Measurements from ENCODE around the gene RTN4R. TPM values are rescaled to one million over a fixed set of nuclear protein-coding genes. Genes with fewer than 3 reads are reported as not detected.

Gene RTN4R
- total and polyA plus RNA-seq, 2 of the 4 experiments (the other 2 are of a cell fraction), result 0.18 to 0.94 TPM

DNA sequence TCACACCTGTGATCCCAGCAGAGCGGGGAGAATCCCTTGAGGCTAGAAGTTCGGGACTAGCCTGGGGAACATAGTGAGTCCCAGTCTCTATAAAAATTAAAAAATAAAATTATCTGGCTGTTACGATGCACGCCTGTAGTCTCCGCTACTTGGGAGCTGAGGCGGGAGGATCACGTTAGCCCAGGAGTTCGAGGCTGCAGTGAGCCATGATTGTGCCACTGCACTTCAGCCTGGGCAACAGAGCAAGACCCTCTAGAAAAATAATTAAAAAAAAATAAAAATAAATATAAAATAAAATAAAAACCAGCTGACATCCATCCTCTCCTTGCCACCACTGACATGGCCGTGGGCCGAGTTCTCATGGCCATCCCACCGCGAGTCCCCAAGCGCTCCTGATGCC is 7.7 kb upstream of the RTN4R start:
- Histone ChIP-seq H3K14ac (replicated peaks; ENCODE audit: low read depth, low read length) (no peak overlapping the region), H2AFZ (replicated peaks; ENCODE audit: low read length, poor library complexity) (no peak overlapping the region), H4K8ac (ENCODE audit: low read depth in 2 of 2, low read length in 2 of 2) (no peak overlapping the region), H3K27me3 (ENCODE audit: control insufficient read depth, insufficient read depth, low read length) (peaks cover 8% of the 10 kb centered on the region; the same call in 1 of the 2 replicates), H4K5ac (ENCODE audit: low read depth, low read length) (no peak overlapping the region), H3K4ac (ENCODE audit: low read depth, low read length) (no peak overlapping the region), H3K4me3 (ENCODE audit: insufficient read depth, low read depth, low read length) (no peak overlapping the region), H3K4me2 (ENCODE audit: low read depth, low read length) (no peak overlapping the region), H2BK120ac (ENCODE audit: low read depth, low read length) (no peak overlapping the region), H3K79me1 (ENCODE audit: low read depth in 1 of 2, low read length in 2 of 2) (no peaks in the 10 kb centered on the region), H3K4me1 (ENCODE audit: control insufficient read depth, insufficient read depth, low read length) (no peaks in the 10 kb centered on the region), H3K9me3 (ENCODE audit: control insufficient read depth, insufficient read depth, low read length) (no peaks in the 10 kb centered on the region), H4K91ac (ENCODE audit: insufficient read depth, low read depth, low read length) (no peak overlapping the region), H3K9me1 (ENCODE audit: insufficient read depth, low read length) (no peaks in the 10 kb centered on the region), H3K56ac (ENCODE audit: extremely low read depth, insufficient read depth, low read length) (no peak overlapping the region), H2BK20ac (ENCODE audit: low read depth, low read length) (no peak overlapping the region), H3K27ac (ENCODE audit: insufficient read depth, low read length) (no peak overlapping the region), H3K36me3 (ENCODE audit: control insufficient read depth, insufficient read depth, low read length) (no peaks in the 10 kb centered on the region), H2BK5ac (ENCODE audit: low read depth, low read length, poor library complexity, severe bottlenecking) (no peak overlapping the region), H3K23ac (ENCODE audit: low read depth, low read length) (no peak overlapping the region), H3K9ac (ENCODE audit: low read depth, low read length) (no peak overlapping the region), H3K18ac (ENCODE audit: low read depth, low read length) (no peak overlapping the region), H2AK9ac (replicated peaks; ENCODE audit: low read depth, low read length, poor library complexity) (no peak overlapping the region), H2BK15ac (ENCODE audit: low read depth, low read length) (no peak overlapping the region), H4K20me1 (ENCODE audit: insufficient read depth, low read length) (no peaks in the 10 kb centered on the region), H2AK5ac (ENCODE audit: low read depth, low read length) (no peak overlapping the region)
- ATAC-seq (ENCODE audit: low read depth) (no peak), DNase-seq (no peak)
- no peak for TF ChIP-seq CEBPB (IDR thresholded peaks at IDR 0.05; ENCODE audit: low read depth, low read length)
- TF ChIP-seq, protein P1, sequence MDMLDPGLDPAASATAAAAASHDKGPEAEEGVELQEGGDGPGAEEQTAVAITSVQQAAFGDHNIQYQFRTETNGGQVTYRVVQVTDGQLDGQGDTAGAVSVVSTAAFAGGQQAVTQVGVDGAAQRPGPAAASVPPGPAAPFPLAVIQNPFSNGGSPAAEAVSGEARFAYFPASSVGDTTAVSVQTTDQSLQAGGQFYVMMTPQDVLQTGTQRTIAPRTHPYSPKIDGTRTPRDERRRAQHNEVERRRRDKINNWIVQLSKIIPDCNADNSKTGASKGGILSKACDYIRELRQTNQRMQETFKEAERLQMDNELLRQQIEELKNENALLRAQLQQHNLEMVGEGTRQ (IDR thresholded peaks at IDR 0.05; ENCODE audit: low read depth, low read length), result no peak
- no peak for TF ChIP-seq FOS (IDR thresholded peaks at IDR 0.05; ENCODE audit: low read depth, low read length)
- TF ChIP-seq SMC3 (IDR thresholded peaks at IDR 0.05; ENCODE audit: low read depth, low read length), result no peak
- no peak for TF ChIP-seq RCOR1 (IDR thresholded peaks at IDR 0.05; ENCODE audit: insufficient replicate concordance, low read length)
- TF ChIP-seq MAZ (IDR thresholded peaks at IDR 0.05; ENCODE audit: borderline replicate concordance, low read depth, low read length), result no peak
- TF ChIP-seq RFX5 (IDR thresholded peaks at IDR 0.05; ENCODE audit: low read depth, low read length), result no peak
- no peak for TF ChIP-seq NFE2L2 (IDR thresholded peaks at IDR 0.05; ENCODE audit: low read depth, low read length)
- TF ChIP-seq RAD21 (IDR thresholded peaks at IDR 0.05; ENCODE audit: low read length), result no peak
- no peak for TF ChIP-seq MAFK (IDR thresholded peaks at IDR 0.05; ENCODE audit: low read depth, low read length)
- TF ChIP-seq CHD1 (IDR thresholded peaks at IDR 0.05; ENCODE audit: low read depth, low read length), result no peak
- TF ChIP-seq ELK1 (IDR thresholded peaks at IDR 0.05; ENCODE audit: borderline replicate concordance, low read depth, low read length), result no peak
- no peak for TF ChIP-seq POLR2A (IDR thresholded peaks at IDR 0.05; ENCODE audit: low read depth, low read length)
- TF ChIP-seq MXI1 (IDR thresholded peaks at IDR 0.05; ENCODE audit: borderline replicate concordance, low read depth, low read length), result no peak
- no peak for TF ChIP-seq BHLHE40 (IDR thresholded peaks at IDR 0.05; ENCODE audit: low read depth, low read length)
- TF ChIP-seq, protein P2, sequence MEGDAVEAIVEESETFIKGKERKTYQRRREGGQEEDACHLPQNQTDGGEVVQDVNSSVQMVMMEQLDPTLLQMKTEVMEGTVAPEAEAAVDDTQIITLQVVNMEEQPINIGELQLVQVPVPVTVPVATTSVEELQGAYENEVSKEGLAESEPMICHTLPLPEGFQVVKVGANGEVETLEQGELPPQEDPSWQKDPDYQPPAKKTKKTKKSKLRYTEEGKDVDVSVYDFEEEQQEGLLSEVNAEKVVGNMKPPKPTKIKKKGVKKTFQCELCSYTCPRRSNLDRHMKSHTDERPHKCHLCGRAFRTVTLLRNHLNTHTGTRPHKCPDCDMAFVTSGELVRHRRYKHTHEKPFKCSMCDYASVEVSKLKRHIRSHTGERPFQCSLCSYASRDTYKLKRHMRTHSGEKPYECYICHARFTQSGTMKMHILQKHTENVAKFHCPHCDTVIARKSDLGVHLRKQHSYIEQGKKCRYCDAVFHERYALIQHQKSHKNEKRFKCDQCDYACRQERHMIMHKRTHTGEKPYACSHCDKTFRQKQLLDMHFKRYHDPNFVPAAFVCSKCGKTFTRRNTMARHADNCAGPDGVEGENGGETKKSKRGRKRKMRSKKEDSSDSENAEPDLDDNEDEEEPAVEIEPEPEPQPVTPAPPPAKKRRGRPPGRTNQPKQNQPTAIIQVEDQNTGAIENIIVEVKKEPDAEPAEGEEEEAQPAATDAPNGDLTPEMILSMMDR (conservative IDR thresholded peaks at IDR 0.05; ENCODE audit: low read depth, low read length), result no peak
- intact Hi-C loops (cut with micrococcal nuclease) (no loop called here), dilution Hi-C loops (cut with HindIII; ENCODE audit: low sequenced_read_pairs, unreplicated experiment) (no loop called here), in situ Hi-C loops (cut with MboI; ENCODE audit: low sequenced_read_pairs) (loop anchor here (5.0 kb wide), 1 partner anchor 104 kb away; no protein-coding TSS in a partner anchor)
- BruUV-seq (replicated peaks), result no TSS peak
- CTCF ChIA-PET, result no interaction called here
- POLR2A ChIA-PET (ENCODE audit: unreplicated experiment), result no interaction called here
- 100% methylated on average over 5 of the region's 13 CpGs; no CpG with 5 or more reads in 1 of the 2 experiments for WGBS, 2 experiments (ENCODE audit: extremely low coverage in 2 of 2, insufficient read length in 1 of 2)

Data from IMR-90 (cell line).